ENCODE measurements around the gene TMEM184C. TPM values are rescaled to one million over a fixed set of nuclear protein-coding genes. Genes with fewer than 3 reads are reported as not detected.
A peak's percentile ranks its signal among the peaks of the same experiment; 100 is the strongest.

Gene TMEM184C
- total RNA-seq, 2 experiments from 2014 or later: 15.8 to 17.6 TPM

- Histone ChIP-seq H3K27ac (ENCODE audit: low read depth, low read length, poor library complexity, severe bottlenecking) (no peak overlapping the region), H3K4me1 (ENCODE audit: insufficient read depth, low read length, poor library complexity, severe bottlenecking) (peaks cover 23% of the 10 kb centered on the region), H4K20me1 (ENCODE audit: insufficient read depth, low read length) (peaks cover 6% of the 10 kb centered on the region; the same call in 1 of the 2 replicates), H3K79me2 (ENCODE audit: insufficient read depth, low read depth, low read length) (peaks cover 50% of the 10 kb centered on the region), H3K4me3 (ENCODE audit: low read depth, low read length, poor library complexity, severe bottlenecking) (peak overlapping the region; percentile 2), H3K4me2 (ENCODE audit: low read length) (peak overlapping the region; percentile 47), H3K9me2 (ENCODE audit: insufficient read depth, low read length) (no peaks in the 10 kb centered on the region), H2AFZ (ENCODE audit: low read length) (no peak overlapping the region), H3K9me3 (ENCODE audit: low read length) (no peaks in the 10 kb centered on the region), H3K36me3 (ENCODE audit: insufficient read depth, low read length) (peaks cover 45% of the 10 kb centered on the region)
- TF ChIP-seq CTCF (conservative IDR thresholded peaks at IDR 0.05; ENCODE audit: low read length) (no peak), EZH2phosphoT487 (IDR thresholded peaks at IDR 0.05; ENCODE audit: borderline replicate concordance, low read depth, low read length) (no peak)
- TSS peak; percentile 32 for BruUV-seq (replicated peaks)
- no peak for DNase-seq (ENCODE audit: low spot score)
- intact Hi-C loops (cut with micrococcal nuclease; ENCODE audit: unreplicated experiment): no loop called here
- ChIA-PET POLR2A (interaction anchor here (1.4 kb wide), 1 partner anchor 64 kb away, joined by 3 read pairs; the partner anchor contains the start of gene PRMT9), CTCF (ENCODE audit: unreplicated experiment) (interaction anchor here (0.5 kb wide), 1 partner anchor 22 kb away, joined by 3 read pairs; no protein-coding TSS in a partner anchor)
Measured at GRCh38 chr4:147620315-147620714, 3.1 kb downstream of the TMEM184C start.

GRCh38 chr4:147625733-147626132, 8.5 kb downstream of the TMEM184C start:
- CTCF ChIA-PET (ENCODE audit: unreplicated experiment): no interaction called here
- Histone ChIP-seq H3K79me2 (ENCODE audit: insufficient read depth, low read depth, low read length) (peaks cover 21% of the 10 kb centered on the region; the same call in 1 of the 2 replicates), H2AFZ (ENCODE audit: low read length) (no peak overlapping the region), H3K4me2 (ENCODE audit: low read length) (no peak overlapping the region), H3K4me3 (ENCODE audit: low read depth, low read length, poor library complexity, severe bottlenecking) (no peak overlapping the region), H3K27ac (ENCODE audit: low read depth, low read length, poor library complexity, severe bottlenecking) (no peak overlapping the region), H3K9me2 (ENCODE audit: insufficient read depth, low read length) (no peaks in the 10 kb centered on the region; the same call in 1 of the 2 replicates), H3K4me1 (ENCODE audit: insufficient read depth, low read length, poor library complexity, severe bottlenecking) (no peaks in the 10 kb centered on the region), H3K9me3 (ENCODE audit: low read length) (no peaks in the 10 kb centered on the region), H4K20me1 (ENCODE audit: insufficient read depth, low read length) (no peaks in the 10 kb centered on the region), H3K36me3 (ENCODE audit: insufficient read depth, low read length) (peaks cover 80% of the 10 kb centered on the region)
- intact Hi-C loops (cut with micrococcal nuclease; ENCODE audit: unreplicated experiment): no loop called here
- POLR2A ChIA-PET: interaction anchor here (0.6 to 1.0 kb wide), 2 partner anchors 11 to 210 kb away, joined by 3 to 4 read pairs; no protein-coding TSS in a partner anchor
- BruUV-seq (replicated peaks): no TSS peak
- no peak for DNase-seq (ENCODE audit: low spot score)
- no peak for TF ChIP-seq CTCF (conservative IDR thresholded peaks at IDR 0.05; ENCODE audit: low read length)

GRCh38 chr4:147626903-147627302, 9.7 kb downstream of the TMEM184C start:
- H3K4me2 ChIP-seq (ENCODE audit: low read length): no peak overlapping the region
- H3K9me2 ChIP-seq (ENCODE audit: insufficient read depth, low read length): no peaks in the 10 kb centered on the region; the same call in 1 of the 2 replicates
- no peaks in the 10 kb centered on the region for H3K9me3 ChIP-seq (ENCODE audit: low read length)
- no peaks in the 10 kb centered on the region for H4K20me1 ChIP-seq (ENCODE audit: insufficient read depth, low read length)
- H3K4me1 ChIP-seq (ENCODE audit: insufficient read depth, low read length, poor library complexity, severe bottlenecking): no peaks in the 10 kb centered on the region
- peaks cover 87% of the 10 kb centered on the region for H3K36me3 ChIP-seq (ENCODE audit: insufficient read depth, low read length)
- POLR2A ChIA-PET: interaction anchor here (0.6 to 1.6 kb wide), 5 partner anchors 8 to 17 kb away, joined by 3 to 5 read pairs (median 4); partner anchors contain the start of gene TMEM184C
- no TSS peak for BruUV-seq (replicated peaks)
- DNase-seq (ENCODE audit: low spot score): no peak
- no peak overlapping the region for H2AFZ ChIP-seq (ENCODE audit: low read length)
- no peak overlapping the region for H3K4me3 ChIP-seq (ENCODE audit: low read depth, low read length, poor library complexity, severe bottlenecking)
- H3K79me2 ChIP-seq (ENCODE audit: insufficient read depth, low read depth, low read length): peaks cover 10% of the 10 kb centered on the region; the same call in 1 of the 2 replicates
- no peak overlapping the region for H3K27ac ChIP-seq (ENCODE audit: low read depth, low read length, poor library complexity, severe bottlenecking)
- CTCF ChIA-PET (ENCODE audit: unreplicated experiment): no interaction called here
- TF ChIP-seq CTCF (conservative IDR thresholded peaks at IDR 0.05; ENCODE audit: low read length) (no peak), EZH2phosphoT487 (IDR thresholded peaks at IDR 0.05; ENCODE audit: borderline replicate concordance, low read depth, low read length) (no peak)
- intact Hi-C loops (cut with micrococcal nuclease; ENCODE audit: unreplicated experiment): no loop called here

Measured in OCI-LY7 (cell line).